Transverse colon (tissue), 3 donors: ENCODE measurements around the gene GPR26.

Source experiments
- POLR2A ChIP-seq: fragments of 450-650 bp; IDR thresholded peaks from one replicate; pipeline ENCODE4 v1.6.1; 2016; ENCODE audit warnings: antibody characterized with exemption, mild to moderate bottlenecking, moderate library complexity
- TF ChIP-seq, protein P1 (sequence below), 5 experiments: fragments of 200-600 bp in 3 of 5; fragments of 450-650 bp in 2 of 5; sonication (generic) in 3 of 5; IDR thresholded peaks; 1 replicate in 2 of 5; 2 replicates in 3 of 5; pipeline ENCODE4 v1.5.1; 2016 to 2017; ENCODE audit warnings: antibody characterized with exemption in 5 of 5, inconsistent platforms in 3 of 5, mild to moderate bottlenecking in 2 of 5, moderate library complexity in 1 of 5

DNA sequence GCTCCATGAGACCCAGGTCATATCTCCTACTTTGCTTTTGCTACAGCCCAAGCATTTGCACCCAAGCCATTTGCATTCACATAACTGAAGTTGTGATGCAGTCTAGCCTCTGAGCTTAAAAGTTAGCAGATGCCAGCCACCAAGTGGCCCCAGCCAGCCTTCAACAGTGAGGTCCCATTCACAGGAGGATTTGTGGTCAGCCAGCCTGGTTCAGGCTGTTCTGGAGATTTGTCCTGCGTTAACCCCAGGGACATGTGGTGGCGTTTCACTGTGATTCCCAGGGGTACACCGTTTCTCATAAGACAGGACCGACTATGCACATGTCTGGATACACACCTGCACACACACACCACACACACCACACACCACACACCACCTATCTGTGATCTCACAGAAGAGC, 51.2 kb downstream of the GPR26 start:
- TF ChIP-seq, protein P1, sequence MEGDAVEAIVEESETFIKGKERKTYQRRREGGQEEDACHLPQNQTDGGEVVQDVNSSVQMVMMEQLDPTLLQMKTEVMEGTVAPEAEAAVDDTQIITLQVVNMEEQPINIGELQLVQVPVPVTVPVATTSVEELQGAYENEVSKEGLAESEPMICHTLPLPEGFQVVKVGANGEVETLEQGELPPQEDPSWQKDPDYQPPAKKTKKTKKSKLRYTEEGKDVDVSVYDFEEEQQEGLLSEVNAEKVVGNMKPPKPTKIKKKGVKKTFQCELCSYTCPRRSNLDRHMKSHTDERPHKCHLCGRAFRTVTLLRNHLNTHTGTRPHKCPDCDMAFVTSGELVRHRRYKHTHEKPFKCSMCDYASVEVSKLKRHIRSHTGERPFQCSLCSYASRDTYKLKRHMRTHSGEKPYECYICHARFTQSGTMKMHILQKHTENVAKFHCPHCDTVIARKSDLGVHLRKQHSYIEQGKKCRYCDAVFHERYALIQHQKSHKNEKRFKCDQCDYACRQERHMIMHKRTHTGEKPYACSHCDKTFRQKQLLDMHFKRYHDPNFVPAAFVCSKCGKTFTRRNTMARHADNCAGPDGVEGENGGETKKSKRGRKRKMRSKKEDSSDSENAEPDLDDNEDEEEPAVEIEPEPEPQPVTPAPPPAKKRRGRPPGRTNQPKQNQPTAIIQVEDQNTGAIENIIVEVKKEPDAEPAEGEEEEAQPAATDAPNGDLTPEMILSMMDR (IDR thresholded peaks at IDR 0.05) = no peak
- TF ChIP-seq POLR2A = no peak
